Endothelial cell of hepatic sinusoid (primary cell): Measurements from ENCODE around the gene SH3BP1.
"Not testable (repeated sequence)": the region's sequence is repeated elsewhere in the genome, so short reads cannot be mapped to it uniquely, and the experiment has no call there.

ENCODE experiments used
- in situ Hi-C: cut with HindIII; loops from 2 replicates; pipeline ENCODE4 v1.10.0; 2017; ENCODE audit warnings: low sequenced_read_pairs

The SH3BP1 gene

GRCh38 chr22:37656583-37656982 lies 17.1 kb downstream of the SH3BP1 start:
- in situ Hi-C loops: not testable (repeated sequence)

GRCh38 chr22:37657590-37658132 lies 18.2 kb downstream of the SH3BP1 start:
- in situ Hi-C loops: no loop called here

GRCh38 chr22:37658133-37659065 lies 18.9 kb downstream of the SH3BP1 start, which contains the start of gene PDXP:
PDXP (plus strand) TSS chr22:37658723; CDS start chr22:37658783, 60 bp downstream.
- in situ Hi-C loops: no loop called here

GRCh38 chr22:37659066-37659896 lies 19.8 kb downstream of the SH3BP1 start:
- in situ Hi-C loops: no loop called here

- in situ Hi-C loops: no loop called here
Measured at GRCh38 chr22:37659897-37660708, 20.6 kb downstream of the SH3BP1 start.

- in situ Hi-C loops: no loop called here
Measured at GRCh38 chr22:37660709-37661045, 21.2 kb downstream of the SH3BP1 start.

- in situ Hi-C loops: no loop called here
Measured at GRCh38 chr22:37661160-37661924, 21.9 kb downstream of the SH3BP1 start.

GRCh38 chr22:37662039-37662438 lies 22.6 kb downstream of the SH3BP1 start:
- in situ Hi-C loops: no loop called here

GRCh38 chr22:37663521-37664140 lies 24.2 kb downstream of the SH3BP1 start:
- in situ Hi-C loops: no loop called here

- in situ Hi-C loops: no loop called here
Measured at GRCh38 chr22:37664249-37665101, 25.0 kb downstream of the SH3BP1 start.

- in situ Hi-C loops: no loop called here
Measured at GRCh38 chr22:37665487-37665886, 26.0 kb downstream of the SH3BP1 start.

GRCh38 chr22:37669586-37669985 lies 30.1 kb downstream of the SH3BP1 start:
- in situ Hi-C loops: no loop called here

GRCh38 chr22:37672206-37672919 lies 32.9 kb downstream of the SH3BP1 start:
- in situ Hi-C loops: no loop called here

GRCh38 chr22:37672920-37673455 lies 33.5 kb downstream of the SH3BP1 start:
- in situ Hi-C loops: no loop called here

GRCh38 chr22:37674248-37674647 lies 34.8 kb downstream of the SH3BP1 start:
- in situ Hi-C loops: no loop called here

- in situ Hi-C loops: no loop called here
Measured at GRCh38 chr22:37674951-37675929, 35.8 kb downstream of the SH3BP1 start, which contains the start of gene LGALS1. LGALS1 (plus strand) TSS chr22:37675636; CDS start chr22:37675703, 67 bp downstream.
